ENCODE data around the gene TRIO.

DNA sequence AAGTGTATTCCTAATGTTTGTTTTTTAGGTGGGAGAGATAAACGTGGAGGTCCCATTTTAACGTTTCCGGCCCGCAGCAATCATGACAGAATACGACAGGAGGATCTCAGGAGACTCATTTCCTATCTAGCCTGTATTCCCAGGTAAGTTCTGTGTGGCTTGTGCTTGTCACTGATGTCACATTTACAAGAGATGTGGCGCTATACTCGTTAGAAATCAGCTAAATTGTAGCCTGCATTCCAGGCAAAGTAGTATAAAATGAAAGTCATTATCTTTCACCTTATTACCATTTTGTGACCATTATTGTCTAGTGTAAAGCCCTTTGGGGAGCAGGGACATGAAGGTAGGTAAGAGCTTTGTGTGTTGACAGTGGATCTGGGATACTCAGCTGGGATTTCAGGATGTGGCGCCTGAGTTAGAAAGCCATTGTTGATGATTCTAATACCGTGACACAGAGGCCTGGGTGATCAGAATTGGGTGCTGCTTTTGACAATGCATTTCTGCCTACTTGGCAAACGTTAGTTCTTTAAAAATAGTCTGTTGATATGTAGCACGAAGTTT is 137.2 kb downstream of the TRIO start:
- TF ChIP-seq CTCF (IDR thresholded peaks at IDR 0.05) (no peak), POLR2A (IDR thresholded peaks at IDR 0.05) (no peak)
